ENCODE results near the gene GHDC. TPM values are rescaled to one million over a fixed set of nuclear protein-coding genes. Genes with fewer than 3 reads are reported as not detected.
"Not testable (repeated sequence)": the region's sequence is repeated elsewhere in the genome, so short reads cannot be mapped to it uniquely, and the experiment has no call there.

The GHDC gene
- total RNA-seq, 4 donors from 2014 or later: 18.8 to 30.8 (median 21.8) TPM

GRCh38 chr17:42225646-42226045 lies 31.4 kb upstream of the GHDC start:
- Histone ChIP-seq H3K36me3 (peaks cover 0 to 79% of the 10 kb centered on the region in 2 donors), H3K4me3 (no peak overlapping the region), H3K27me3 (no peaks in the 10 kb centered on the region), H3K27ac (no peak overlapping the region), H3K9me3 (no peaks in the 10 kb centered on the region), H3K4me1 (peaks cover 0 to 21% (median 0%) of the 10 kb centered on the region in 3 donors)
- no peak for ATAC-seq
- 90 to 95% methylated on average over 3 to 4 of the region's 5 CpGs for WGBS, 2 donors (ENCODE audit: low coverage in 1 of 2)
- TF ChIP-seq CTCF (IDR thresholded peaks at IDR 0.05) (no peak), POLR2AphosphoS5 (IDR thresholded peaks at IDR 0.05) (no peak), POLR2A (IDR thresholded peaks at IDR 0.05) (no peak), EP300 (IDR thresholded peaks at IDR 0.05) (no peak)

- H3K36me3 ChIP-seq: peaks cover 0 to 89% of the 10 kb centered on the region in 2 donors
- TF ChIP-seq CTCF (IDR thresholded peaks at IDR 0.05): no peak
- no peak for TF ChIP-seq POLR2A (IDR thresholded peaks at IDR 0.05)
- no peak for TF ChIP-seq EP300 (IDR thresholded peaks at IDR 0.05)
- TF ChIP-seq POLR2AphosphoS5 (IDR thresholded peaks at IDR 0.05): no peak
- 95 to 100% methylated on average over 4 to 5 of the region's 6 CpGs for WGBS, 2 donors (ENCODE audit: low coverage in 1 of 2)
Measured at GRCh38 chr17:42224651-42225050, 30.4 kb upstream of the GHDC start.

GRCh38 chr17:42221886-42222745 lies 27.8 kb upstream of the GHDC start:
- Histone ChIP-seq H3K4me3 (no peak overlapping the region), H3K4me1 (peaks cover 0 to 3% (median 0%) of the 10 kb centered on the region in 3 donors), H3K27ac (no peak overlapping the region), H3K9me3 (no peaks in the 10 kb centered on the region), H3K27me3 (no peaks in the 10 kb centered on the region), H3K36me3 (peaks cover 0 to 91% of the 10 kb centered on the region in 2 donors)
- WGBS, 2 donors (ENCODE audit: low coverage in 1 of 2): 33 to 88% methylated on average over 1 to 3 of the region's 3 CpGs
- no peak for ATAC-seq
- TF ChIP-seq POLR2A (IDR thresholded peaks at IDR 0.05) (no peak), CTCF (IDR thresholded peaks at IDR 0.05) (peak in 3 of 4 experiments; percentile 27 to 50 (median 37)), POLR2AphosphoS5 (IDR thresholded peaks at IDR 0.05) (no peak), EP300 (IDR thresholded peaks at IDR 0.05) (no peak)

More at GRCh38 chr17:42224651-42225050, 30.4 kb upstream of the GHDC start:
- H3K4me3 ChIP-seq: no peak overlapping the region
- no peak for ATAC-seq
- peaks cover 0 to 21% (median 0%) of the 10 kb centered on the region in 3 donors for H3K4me1 ChIP-seq
- H3K9me3 ChIP-seq: no peaks in the 10 kb centered on the region
- no peak overlapping the region for H3K27ac ChIP-seq
- H3K27me3 ChIP-seq: no peaks in the 10 kb centered on the region

- not testable (repeated sequence) for H3K4me1 ChIP-seq, H3K27ac ChIP-seq, H3K27me3 ChIP-seq, H3K4me3 ChIP-seq, H3K9me3 ChIP-seq, ATAC-seq
- no CpG with 5 or more reads among the region's 17 CpGs for WGBS, 2 donors (ENCODE audit: low coverage in 1 of 2)
- H3K36me3 ChIP-seq: peaks cover 0 to 95% of the 10 kb centered on the region in 2 donors
Measured at GRCh38 chr17:42219280-42219679, 25.0 kb upstream of the GHDC start.

GRCh38 chr17:42214156-42214555 lies 19.9 kb upstream of the GHDC start:
- Histone ChIP-seq H3K36me3 (peaks cover 0 to 100% of the 10 kb centered on the region in 2 donors), H3K4me3 (no peak overlapping the region), H3K9me3 (no peaks in the 10 kb centered on the region), H3K27me3 (no peaks in the 10 kb centered on the region), H3K27ac (no peak overlapping the region), H3K4me1 (peaks cover 0 to 15% (median 0%) of the 10 kb centered on the region in 3 donors)
- WGBS, 2 donors (ENCODE audit: low coverage in 1 of 2): 76 to 85% methylated on average over 2 of the region's 2 CpGs
- no peak for TF ChIP-seq CTCF (IDR thresholded peaks at IDR 0.05)
- no peak for TF ChIP-seq POLR2AphosphoS5 (IDR thresholded peaks at IDR 0.05)
- no peak for TF ChIP-seq POLR2A (IDR thresholded peaks at IDR 0.05)
- TF ChIP-seq EP300 (IDR thresholded peaks at IDR 0.05): no peak
- ATAC-seq: no peak
